ENCODE results near the gene RPL41. TPM values are rescaled to one million over a fixed set of nuclear protein-coding genes. Genes with fewer than 3 reads are reported as not detected.

RPL41 gene
- total RNA-seq, 1 donor from 2014 or later = 5,829 TPM

DNA sequence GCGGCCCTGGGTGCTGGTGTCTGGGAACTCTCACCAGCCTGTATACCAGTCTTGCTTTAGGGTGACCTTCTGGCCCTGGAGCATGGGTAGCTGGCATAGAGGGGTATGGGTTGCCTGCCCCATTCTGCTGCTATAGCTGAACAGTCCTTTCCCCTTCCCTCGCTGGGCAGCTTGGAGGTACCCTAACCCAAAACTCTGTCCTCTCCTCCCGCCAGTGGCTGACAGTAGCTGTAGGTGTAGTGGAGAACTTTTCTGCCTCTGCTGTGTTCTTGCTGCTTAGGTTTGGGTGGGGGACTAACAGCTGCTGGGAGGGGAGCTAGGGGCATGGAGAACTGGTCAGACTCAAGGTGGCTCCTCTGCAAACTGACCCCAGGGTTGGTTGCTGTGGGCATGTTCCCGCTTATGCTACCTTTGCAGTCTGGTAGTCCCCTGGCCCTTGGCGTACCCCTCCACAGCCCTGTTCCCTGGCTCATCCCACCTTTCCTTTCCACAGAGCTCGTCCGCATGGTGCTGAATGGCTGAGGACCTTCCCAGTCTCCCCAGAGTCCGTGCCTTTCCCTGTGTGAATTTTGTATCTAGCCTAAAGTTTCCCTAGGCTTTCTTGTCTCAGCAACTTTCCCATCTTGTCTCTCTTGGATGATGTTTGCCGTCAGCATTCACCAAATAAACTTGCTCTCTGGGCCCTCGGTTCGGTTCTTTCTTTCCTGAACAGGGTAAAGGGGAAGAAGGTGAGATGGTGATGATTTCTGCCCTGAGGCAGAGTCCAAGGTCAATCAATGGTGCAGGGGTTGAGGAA lies 44.7 kb downstream of the RPL41 start:
- ATAC-seq (ENCODE audit: low read depth) (no peak), DNase-seq (no peak)
- H3K27ac Mint-ChIP-seq = no peak overlapping the region
- intact Hi-C loops (cut with micrococcal nuclease) = no loop called here
- no peaks in the 10 kb centered on the region for H3K27me3 Mint-ChIP-seq
- peaks cover 41% of the 10 kb centered on the region for H3K4me1 Mint-ChIP-seq
- ChIA-PET CTCF (interaction anchor here (0.6 to 2.3 kb wide), 3 partner anchors 10 to 38 kb away, joined by 3 to 10 read pairs (median 4); partner anchors contain the start of gene SMARCC2), POLR2A (interaction anchor here (0.6 to 3.5 kb wide), 10 partner anchors 9 to 411 kb away, joined by 3 to 21 read pairs (median 4); partner anchors contain the start of genes ESYT1, MYL6B, RNF41 and SMARCC2)
- H3K36me3 Mint-ChIP-seq (ENCODE audit: low read depth) = peaks cover 82% of the 10 kb centered on the region
- H3K4me3 Mint-ChIP-seq = peak overlapping the region; percentile 94
- TF ChIP-seq, protein P1, sequence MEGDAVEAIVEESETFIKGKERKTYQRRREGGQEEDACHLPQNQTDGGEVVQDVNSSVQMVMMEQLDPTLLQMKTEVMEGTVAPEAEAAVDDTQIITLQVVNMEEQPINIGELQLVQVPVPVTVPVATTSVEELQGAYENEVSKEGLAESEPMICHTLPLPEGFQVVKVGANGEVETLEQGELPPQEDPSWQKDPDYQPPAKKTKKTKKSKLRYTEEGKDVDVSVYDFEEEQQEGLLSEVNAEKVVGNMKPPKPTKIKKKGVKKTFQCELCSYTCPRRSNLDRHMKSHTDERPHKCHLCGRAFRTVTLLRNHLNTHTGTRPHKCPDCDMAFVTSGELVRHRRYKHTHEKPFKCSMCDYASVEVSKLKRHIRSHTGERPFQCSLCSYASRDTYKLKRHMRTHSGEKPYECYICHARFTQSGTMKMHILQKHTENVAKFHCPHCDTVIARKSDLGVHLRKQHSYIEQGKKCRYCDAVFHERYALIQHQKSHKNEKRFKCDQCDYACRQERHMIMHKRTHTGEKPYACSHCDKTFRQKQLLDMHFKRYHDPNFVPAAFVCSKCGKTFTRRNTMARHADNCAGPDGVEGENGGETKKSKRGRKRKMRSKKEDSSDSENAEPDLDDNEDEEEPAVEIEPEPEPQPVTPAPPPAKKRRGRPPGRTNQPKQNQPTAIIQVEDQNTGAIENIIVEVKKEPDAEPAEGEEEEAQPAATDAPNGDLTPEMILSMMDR (IDR thresholded peaks at IDR 0.05) = no peak
- H3K9me3 Mint-ChIP-seq = no peaks in the 10 kb centered on the region

GRCh38 chr12:56161690-56162351 lies 45.4 kb downstream of the RPL41 start:
- no peak for DNase-seq
- CTCF ChIA-PET = interaction anchor here (0.6 to 2.3 kb wide), 3 partner anchors 11 to 39 kb away, joined by 3 to 10 read pairs (median 4); partner anchors contain the start of gene SMARCC2
- TF ChIP-seq, protein P1 (IDR thresholded peaks at IDR 0.05) = no peak
- Mint-ChIP-seq H3K36me3 (ENCODE audit: low read depth) (peaks cover 85% of the 10 kb centered on the region), H3K27ac (no peak overlapping the region), H3K4me1 (peaks cover 39% of the 10 kb centered on the region), H3K4me3 (no peak overlapping the region), H3K27me3 (no peaks in the 10 kb centered on the region), H3K9me3 (no peaks in the 10 kb centered on the region)
- intact Hi-C loops (cut with micrococcal nuclease) = loop anchor here (2.0 kb wide), 1 partner anchor 17 kb away; no protein-coding TSS in a partner anchor
- POLR2A ChIA-PET = interaction anchor here (0.6 to 3.5 kb wide), 10 partner anchors 10 to 172 kb away, joined by 3 to 21 read pairs (median 4); partner anchors contain the start of genes ESYT1, MYL6B, RNF41 and SMARCC2
- no peak for ATAC-seq (ENCODE audit: low read depth)

DNA sequence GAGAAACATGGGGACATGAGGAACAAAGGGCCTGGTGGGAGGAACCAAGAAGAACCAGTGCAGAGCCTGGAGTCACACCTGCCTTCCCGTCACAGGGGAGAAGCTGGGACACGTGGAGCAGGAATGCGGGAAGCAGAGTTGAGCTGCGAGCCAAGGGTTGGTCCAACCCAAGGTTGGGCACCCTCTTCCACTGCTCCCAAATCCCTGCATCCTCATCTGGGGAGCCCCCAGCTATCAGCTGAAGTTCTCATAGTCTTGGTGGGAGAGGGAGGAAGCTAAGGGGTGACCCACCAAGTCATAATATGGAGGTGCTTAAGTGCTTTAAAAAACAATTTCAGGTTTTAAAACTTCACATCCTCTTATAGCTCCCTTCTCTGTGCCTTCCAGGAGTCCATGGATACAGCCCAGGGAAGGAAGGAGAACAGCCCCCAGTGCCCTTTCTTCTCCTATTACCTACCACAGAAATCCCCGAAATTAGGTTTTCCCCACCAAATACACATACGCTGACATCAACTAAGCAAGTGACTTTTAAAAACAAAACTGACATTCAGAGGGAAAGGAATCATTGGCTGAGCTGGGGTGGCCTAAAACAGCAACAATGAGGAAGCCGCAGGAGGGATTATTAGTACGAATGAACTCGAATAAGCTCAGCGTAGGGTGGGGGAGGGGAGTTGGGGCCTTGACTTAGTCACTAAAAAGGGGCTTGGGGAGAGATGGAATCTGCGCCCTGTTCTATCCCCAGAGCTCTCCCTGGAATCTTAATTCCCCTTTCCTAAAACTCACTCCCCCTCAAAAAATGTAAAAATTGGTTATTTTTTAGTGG lies 46.2 kb downstream of the RPL41 start:
- POLR2A ChIA-PET = interaction anchor here (0.6 to 3.5 kb wide), 11 partner anchors 11 to 115 kb away, joined by 3 to 21 read pairs (median 5); partner anchors contain the start of genes ESYT1, MYL6B, PA2G4 and ZC3H10
- no peaks in the 10 kb centered on the region for H3K27me3 Mint-ChIP-seq
- H3K27ac Mint-ChIP-seq = peak overlapping the region; percentile 6
- H3K4me1 Mint-ChIP-seq = peaks cover 32% of the 10 kb centered on the region
- CTCF ChIA-PET = interaction anchor here (0.8 to 2.3 kb wide), 2 partner anchors 27 to 42 kb away, joined by 3 to 10 read pairs; partner anchors contain the start of gene SMARCC2
- no peaks in the 10 kb centered on the region for H3K9me3 Mint-ChIP-seq
- intact Hi-C loops (cut with micrococcal nuclease) = loop anchor here (2.0 kb wide), 1 partner anchor 16 kb away; no protein-coding TSS in a partner anchor
- no peak overlapping the region for H3K4me3 Mint-ChIP-seq
- DNase-seq = no peak
- TF ChIP-seq, protein P1 (IDR thresholded peaks at IDR 0.05) = no peak
- no peak for ATAC-seq (ENCODE audit: low read depth)
- H3K36me3 Mint-ChIP-seq (ENCODE audit: low read depth) = peaks cover 88% of the 10 kb centered on the region

DNA sequence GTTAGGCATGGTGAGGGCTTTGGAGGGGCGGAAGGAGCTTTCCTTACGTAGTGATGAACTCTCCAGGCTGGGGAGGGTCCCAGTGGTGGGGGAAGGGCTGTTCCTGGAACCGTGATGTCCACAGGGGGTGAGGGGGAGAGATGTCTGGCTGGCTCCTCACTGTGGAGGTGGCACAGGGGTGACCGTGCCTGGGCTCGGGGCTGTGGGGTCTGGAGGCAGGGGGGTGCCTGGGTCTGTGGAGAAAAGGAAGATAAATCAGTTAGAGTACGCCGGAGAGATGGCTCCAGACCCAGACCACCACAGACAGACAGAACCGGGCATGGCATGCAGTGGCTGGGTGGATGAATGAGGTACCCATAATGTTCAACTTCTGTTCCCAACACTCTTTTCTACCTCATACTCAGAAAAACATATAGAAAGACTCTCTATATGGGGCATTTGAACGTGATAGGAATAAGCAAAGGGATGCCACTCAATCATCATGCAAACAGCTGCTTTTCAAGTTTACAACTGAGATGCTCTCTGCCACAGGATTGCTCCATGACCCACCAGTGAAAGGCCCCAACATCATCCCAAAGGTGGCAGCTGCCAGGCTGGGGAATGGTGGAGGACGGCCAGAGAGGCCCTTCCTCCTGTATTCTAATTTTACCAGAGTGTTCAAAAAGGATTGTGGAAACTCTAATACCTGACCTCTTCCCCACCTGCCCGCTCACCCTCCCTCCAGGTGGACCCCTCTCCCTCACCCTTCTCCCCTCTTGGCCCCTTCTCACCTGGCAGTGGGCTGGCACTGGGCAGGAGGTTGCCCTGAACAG lies 47.3 kb downstream of the RPL41 start:
- intact Hi-C loops (cut with micrococcal nuclease) = loop anchor here (2.0 kb wide), 1 partner anchor 15 kb away; no protein-coding TSS in a partner anchor
- TF ChIP-seq, protein P1 (IDR thresholded peaks at IDR 0.05) = no peak
- H3K27ac Mint-ChIP-seq = peak overlapping the region; percentile 59
- ChIA-PET CTCF (interaction anchor here (0.8 to 2.3 kb wide), 2 partner anchors 26 to 43 kb away, joined by 3 to 10 read pairs; partner anchors contain the start of gene SMARCC2), POLR2A (interaction anchor here (0.7 to 3.5 kb wide), 7 partner anchors 12 to 107 kb away, joined by 3 to 21 read pairs (median 6); partner anchors contain the start of genes ESYT1, MYL6B and PA2G4)
- H3K9me3 Mint-ChIP-seq = no peaks in the 10 kb centered on the region
- H3K4me1 Mint-ChIP-seq = peaks cover 29% of the 10 kb centered on the region
- DNase-seq (no peak), ATAC-seq (ENCODE audit: low read depth) (no peak)
- no peak overlapping the region for H3K4me3 Mint-ChIP-seq
- peaks cover 87% of the 10 kb centered on the region for H3K36me3 Mint-ChIP-seq (ENCODE audit: low read depth)
- no peaks in the 10 kb centered on the region for H3K27me3 Mint-ChIP-seq

Measured in activated B cell treated with CpG ODN at 0.5 μM for 24 hours (primary cell).